Progenitor cell of endocrine pancreas (in vitro differentiated cells): ENCODE data around the gene GAS7. TPM values are rescaled to one million over a fixed set of nuclear protein-coding genes. Genes with fewer than 3 reads are reported as not detected.

Experiments used
- DNase-seq: peaks from one replicate; pipeline ENCODE4 v3.0.0; 2021; ENCODE audit warnings: low spot score; ENCODE audit not compliant: unreplicated experiment
- H3K27ac Mint-ChIP-seq: 2 replicates; pipeline ENCODE4 v1.8.0; 2021; ENCODE audit warnings: mild to moderate bottlenecking, moderate library complexity, mixed read lengths
- H3K27me3 Mint-ChIP-seq: 2 replicates; pipeline ENCODE4 v1.8.0; 2021; ENCODE audit warnings: mixed read lengths
- H3K36me3 Mint-ChIP-seq: 2 replicates; pipeline ENCODE4 v1.8.0; 2022; ENCODE audit warnings: mixed read lengths; ENCODE audit not compliant: insufficient read depth
- H3K4me1 Mint-ChIP-seq: 2 replicates; pipeline ENCODE4 v1.8.0; 2021; ENCODE audit warnings: low read depth, mixed read lengths
- H3K4me3 Mint-ChIP-seq: 2 replicates; pipeline ENCODE4 v1.8.0; 2021; ENCODE audit warnings: low read depth, mild to moderate bottlenecking, moderate library complexity, mixed read lengths
- H3K9me3 Mint-ChIP-seq: 2 replicates; pipeline ENCODE4 v1.8.0; 2021; ENCODE audit warnings: low read depth, mixed read lengths
- CTCF ChIP-seq: fragments of 200-600 bp; sonication (generic); IDR thresholded peaks from one replicate; pipeline ENCODE4 v1.5.0; 2021; ENCODE audit warnings: antibody characterized with exemption, mild to moderate bottlenecking; ENCODE audit not compliant: unreplicated experiment
- total RNA-seq: library from RNA; stranded (reverse); gene quantifications from 2 replicates; pipeline ENCODE4 v1.2.1, GENCODE V29; 2021

Gene GAS7
- total RNA-seq, 1 donor from 2014 or later: 3.4 TPM

- Mint-ChIP-seq H3K36me3 (no peaks in the 10 kb centered on the region), H3K4me1 (peaks cover 4% of the 10 kb centered on the region), H3K4me3 (no peak overlapping the region), H3K27ac (no peak overlapping the region), H3K27me3 (peaks cover 12% of the 10 kb centered on the region), H3K9me3 (no peaks in the 10 kb centered on the region)
- TF ChIP-seq CTCF: no peak
- DNase-seq: no peak
Observed at GRCh38 chr17:10187456-10187855, 10.9 kb downstream of the GAS7 start.

GRCh38 chr17:10186771-10187410 is 11.5 kb downstream of the GAS7 start:
- Mint-ChIP-seq H3K4me3 (no peak overlapping the region), H3K36me3 (no peaks in the 10 kb centered on the region), H3K27me3 (peaks cover 12% of the 10 kb centered on the region), H3K9me3 (no peaks in the 10 kb centered on the region), H3K4me1 (no peaks in the 10 kb centered on the region), H3K27ac (no peak overlapping the region)
- no peak for DNase-seq
- no peak for TF ChIP-seq CTCF

- Mint-ChIP-seq H3K27ac (no peak overlapping the region), H3K9me3 (no peaks in the 10 kb centered on the region), H3K4me1 (no peaks in the 10 kb centered on the region), H3K27me3 (peaks cover 20% of the 10 kb centered on the region), H3K4me3 (no peak overlapping the region), H3K36me3 (no peaks in the 10 kb centered on the region)
- no peak for TF ChIP-seq CTCF
- no peak for DNase-seq
Observed at GRCh38 chr17:10183931-10184930, 14.2 kb downstream of the GAS7 start.

- no peak overlapping the region for H3K27ac Mint-ChIP-seq
- H3K4me1 Mint-ChIP-seq: no peaks in the 10 kb centered on the region
Observed at GRCh38 chr17:10182785-10183184, 15.6 kb downstream of the GAS7 start.

More at GRCh38 chr17:10182785-10183184, 15.6 kb downstream of the GAS7 start:
- no peak for DNase-seq
- Mint-ChIP-seq H3K4me3 (no peak overlapping the region), H3K27me3 (peaks cover 24% of the 10 kb centered on the region), H3K9me3 (no peaks in the 10 kb centered on the region), H3K36me3 (no peaks in the 10 kb centered on the region)
- no peak for TF ChIP-seq CTCF
